DMS 273 treated with DMSO at 0.1 percent for 48 hours (cell line): ENCODE results near the gene RCAN1.

Experiments
- DNase-seq: peaks from one replicate; lab custom pipeline; 2025; lab: John Stamatoyannopoulos, UW

The RCAN1 gene

DNA sequence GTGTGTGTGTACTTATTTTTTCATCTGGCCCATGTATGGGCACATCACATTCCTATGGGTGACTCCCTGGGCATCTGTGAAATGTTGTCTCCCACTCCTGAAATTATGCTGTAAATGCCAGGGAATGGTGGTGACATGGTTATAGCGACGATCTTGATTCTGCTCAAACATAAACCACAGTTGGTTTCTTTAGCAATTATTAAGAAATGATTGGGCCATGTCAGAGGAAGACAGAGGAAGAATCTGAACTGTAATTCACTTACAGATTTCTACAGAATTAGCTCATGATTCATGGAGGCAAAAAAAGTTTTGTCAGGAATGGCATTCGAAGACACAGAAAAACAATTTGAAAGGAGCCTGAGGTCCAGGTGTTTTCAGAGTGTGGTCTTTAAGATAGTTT, 77.1 kb downstream of the RCAN1 start:
- no peak for DNase-seq

DNA sequence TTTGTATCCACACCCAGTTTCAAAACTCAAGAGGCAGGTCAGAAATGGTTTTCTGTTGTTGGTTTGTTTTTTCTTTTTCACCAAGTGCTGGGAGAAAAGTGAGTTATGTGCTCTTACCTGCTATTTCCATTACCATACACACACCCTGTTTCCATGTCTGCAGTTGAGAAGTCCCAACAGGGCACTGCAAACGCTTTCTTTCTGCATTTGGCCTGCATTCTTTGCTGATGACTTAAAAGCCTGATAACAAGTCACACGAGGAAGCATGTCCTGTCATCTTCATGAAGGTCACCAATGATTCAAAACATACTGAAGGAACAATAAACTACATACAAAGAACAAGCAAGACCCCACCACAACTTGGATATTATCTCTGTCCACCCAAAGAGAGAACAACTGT, 78.1 kb downstream of the RCAN1 start:
- DNase-seq, result no peak

DNA sequence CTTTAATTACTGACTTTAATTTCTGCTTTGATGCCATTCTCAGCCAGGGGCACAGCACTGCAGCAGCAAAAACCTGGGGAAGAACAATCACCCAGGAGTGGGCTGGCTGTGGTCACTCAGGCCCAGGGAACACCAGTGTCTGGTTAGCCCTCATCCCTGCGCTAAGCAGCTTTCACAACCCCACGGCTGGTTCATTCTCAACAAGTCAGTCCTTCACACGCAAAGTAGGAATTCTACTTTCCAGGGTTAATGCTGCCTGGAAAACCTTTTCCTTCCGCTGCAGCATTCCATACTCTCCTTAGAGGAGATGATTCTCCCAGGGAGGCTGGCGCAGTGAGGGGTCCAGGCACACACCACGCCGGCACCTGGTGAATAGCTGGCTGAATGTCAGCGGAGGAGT, 78.6 kb downstream of the RCAN1 start:
- DNase-seq, result no peak

DNA sequence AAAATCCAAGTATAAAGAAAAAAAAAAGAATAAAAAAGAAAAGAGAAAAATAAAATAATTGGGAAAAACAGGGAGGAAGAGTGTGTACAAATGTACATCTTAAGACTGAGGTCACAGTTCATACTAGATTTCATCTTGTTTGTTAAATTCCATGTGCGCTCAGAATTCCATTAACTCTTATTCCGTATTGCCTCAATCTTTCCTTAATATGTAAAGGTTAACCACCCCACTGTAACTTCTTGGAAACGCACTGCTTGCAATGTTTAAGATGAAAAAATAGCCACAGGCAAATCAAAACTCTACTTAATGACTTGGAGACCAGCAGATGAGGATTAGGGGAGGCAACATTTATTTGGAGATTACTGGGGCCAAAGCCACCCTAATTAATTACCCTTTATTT, 79.0 kb downstream of the RCAN1 start:
- no peak for DNase-seq

DNA sequence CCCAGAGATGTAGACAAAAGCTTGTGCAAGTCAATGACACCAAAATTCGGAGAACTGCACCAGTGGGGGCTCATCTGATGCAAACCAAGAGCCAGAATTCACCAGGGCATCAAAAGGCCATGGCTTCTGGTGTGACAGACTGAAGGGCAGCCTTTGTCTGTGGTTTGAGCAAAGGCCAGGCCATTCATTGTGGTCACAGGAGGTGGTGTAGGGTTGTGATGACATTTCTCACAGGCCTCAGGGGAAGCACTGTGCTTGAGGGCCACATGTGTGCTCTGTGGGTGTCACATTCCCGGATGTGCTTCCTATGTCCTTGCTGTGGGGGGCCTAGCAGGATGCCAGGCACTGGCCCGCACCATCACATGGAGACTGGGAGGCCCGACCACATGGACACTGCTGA, 80.4 kb downstream of the RCAN1 start:
- DNase-seq, result no peak

DNA sequence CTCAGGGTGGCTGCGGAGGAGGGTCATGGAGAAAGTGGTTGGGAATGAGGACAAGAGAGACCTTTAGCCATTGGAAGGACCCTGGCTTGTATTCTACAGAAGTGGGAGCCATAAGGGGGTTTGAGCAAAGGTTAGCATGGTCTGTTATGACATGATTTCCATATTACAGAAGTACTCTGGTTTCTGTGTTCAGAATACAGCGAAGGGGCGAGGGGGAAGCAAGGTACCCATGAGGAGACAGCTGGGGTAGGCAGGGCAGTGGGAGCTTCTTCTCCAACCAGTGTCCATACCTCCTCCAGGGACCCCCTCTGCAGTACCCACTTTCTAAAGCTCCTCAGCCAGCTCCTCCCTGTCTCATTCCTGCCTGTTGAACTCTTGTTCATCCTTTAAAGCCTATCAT, 81.0 kb downstream of the RCAN1 start:
- DNase-seq, result no peak

DNA sequence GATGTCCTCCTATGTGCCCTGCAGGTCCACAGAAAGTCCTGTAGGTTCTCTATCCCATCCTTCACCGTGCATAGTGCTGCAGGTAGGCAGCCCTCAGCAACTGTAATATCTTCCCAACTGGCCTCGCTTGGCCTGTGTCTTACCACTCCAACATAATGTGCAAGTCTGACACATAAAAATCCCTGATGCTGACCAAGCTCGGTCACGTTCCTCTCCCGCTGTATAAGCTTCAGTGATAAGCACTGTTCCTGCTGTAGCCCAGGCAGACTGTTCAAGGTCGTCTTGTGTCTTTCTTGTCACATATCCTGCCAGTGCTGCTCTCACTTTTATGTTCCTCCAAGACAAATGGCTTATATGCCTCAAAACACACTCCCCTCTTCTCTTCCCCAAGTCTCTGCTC, 83.5 kb downstream of the RCAN1 start:
- no peak for DNase-seq

DNA sequence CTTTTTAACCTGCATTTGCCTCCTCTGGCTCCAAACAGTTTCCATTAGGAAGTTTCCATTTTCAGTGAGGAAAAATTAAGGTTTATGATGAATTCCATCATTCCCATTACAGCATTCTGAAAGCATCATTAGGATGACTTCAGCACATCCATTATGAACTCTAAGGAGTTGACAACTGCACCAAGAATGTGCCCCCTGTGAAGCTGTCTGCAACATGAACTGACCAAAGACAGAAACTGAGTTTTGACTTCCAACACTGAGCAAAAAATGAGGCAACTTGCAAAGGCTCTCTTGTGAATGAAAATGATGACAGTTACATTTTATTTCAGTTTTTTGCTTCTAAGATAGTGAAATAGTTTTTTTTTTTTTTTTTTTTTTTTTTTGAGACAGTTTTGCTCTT, 84.7 kb downstream of the RCAN1 start:
- no peak for DNase-seq

DNA sequence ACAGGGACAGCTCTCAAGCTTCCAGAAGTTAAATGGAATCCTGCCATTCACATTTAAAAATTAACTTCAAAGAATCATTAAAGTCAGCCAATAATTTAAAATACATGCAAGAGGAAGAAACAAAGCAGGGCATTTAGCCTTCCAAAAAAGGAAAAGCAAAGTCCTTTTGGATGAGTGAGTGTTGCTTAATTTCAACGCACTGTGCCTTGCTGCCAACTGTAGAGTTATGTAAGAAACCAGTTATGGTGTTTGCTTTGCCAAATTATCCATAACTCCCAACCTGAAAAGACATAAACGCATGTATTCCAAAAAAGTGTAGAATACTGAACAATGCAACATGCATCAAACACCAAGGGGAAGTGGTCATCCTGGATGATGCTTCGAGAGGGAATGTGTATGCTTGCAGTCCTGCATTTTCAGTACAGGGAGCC, 86.8 kb downstream of the RCAN1 start:
- no peak for DNase-seq

DNA sequence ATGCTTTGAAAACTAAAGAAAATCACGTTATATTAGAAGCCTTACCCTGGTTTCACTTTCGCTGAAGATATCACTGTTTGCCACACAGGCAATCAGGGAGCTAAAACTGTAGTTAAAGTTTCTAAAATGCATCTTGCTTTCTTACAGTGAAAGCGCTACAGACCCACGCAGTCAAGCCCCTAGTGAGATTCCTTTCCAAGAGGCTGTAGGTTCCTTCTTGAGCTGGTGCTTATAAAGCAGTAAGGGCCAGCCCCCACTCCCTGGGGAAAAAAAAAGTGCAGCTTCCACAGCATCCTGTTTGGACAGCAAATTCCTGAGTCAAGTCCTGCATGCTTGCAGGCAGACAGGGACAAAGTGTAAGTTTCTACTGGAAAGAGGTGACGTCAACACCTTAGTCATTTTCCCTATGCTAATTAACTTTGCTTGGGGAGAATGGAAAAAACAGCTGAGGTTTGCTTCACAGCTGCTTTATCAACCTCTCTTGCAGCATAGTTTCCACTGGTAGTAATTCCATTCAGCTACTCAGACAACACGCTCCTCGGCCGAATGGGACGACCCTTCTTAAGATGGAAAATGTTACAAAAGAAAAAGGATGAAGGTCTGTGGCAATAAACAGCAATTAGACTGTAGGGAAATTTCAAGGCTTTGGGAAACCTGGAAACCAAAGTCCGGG, 88.2 kb downstream of the RCAN1 start:
- DNase-seq, result peak; percentile 11

DNA sequence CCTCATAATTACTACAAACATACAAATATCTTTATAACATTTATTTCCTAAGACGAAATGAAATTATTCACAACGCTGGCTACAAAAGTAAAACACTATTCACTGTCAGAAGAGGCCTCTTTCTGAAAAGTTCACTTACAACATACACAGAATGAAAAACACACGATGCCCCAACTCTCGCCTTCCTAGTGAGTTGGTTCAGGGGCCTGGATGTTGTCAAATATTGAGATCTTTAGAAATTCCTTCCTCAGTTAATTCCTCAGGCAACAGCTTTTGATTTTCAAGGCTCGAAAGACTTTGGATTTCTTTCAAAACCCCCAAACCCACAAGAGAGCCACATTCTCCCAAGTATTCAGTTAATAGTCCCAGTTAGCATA, 88.7 kb downstream of the RCAN1 start:
- DNase-seq, result no peak

DNA sequence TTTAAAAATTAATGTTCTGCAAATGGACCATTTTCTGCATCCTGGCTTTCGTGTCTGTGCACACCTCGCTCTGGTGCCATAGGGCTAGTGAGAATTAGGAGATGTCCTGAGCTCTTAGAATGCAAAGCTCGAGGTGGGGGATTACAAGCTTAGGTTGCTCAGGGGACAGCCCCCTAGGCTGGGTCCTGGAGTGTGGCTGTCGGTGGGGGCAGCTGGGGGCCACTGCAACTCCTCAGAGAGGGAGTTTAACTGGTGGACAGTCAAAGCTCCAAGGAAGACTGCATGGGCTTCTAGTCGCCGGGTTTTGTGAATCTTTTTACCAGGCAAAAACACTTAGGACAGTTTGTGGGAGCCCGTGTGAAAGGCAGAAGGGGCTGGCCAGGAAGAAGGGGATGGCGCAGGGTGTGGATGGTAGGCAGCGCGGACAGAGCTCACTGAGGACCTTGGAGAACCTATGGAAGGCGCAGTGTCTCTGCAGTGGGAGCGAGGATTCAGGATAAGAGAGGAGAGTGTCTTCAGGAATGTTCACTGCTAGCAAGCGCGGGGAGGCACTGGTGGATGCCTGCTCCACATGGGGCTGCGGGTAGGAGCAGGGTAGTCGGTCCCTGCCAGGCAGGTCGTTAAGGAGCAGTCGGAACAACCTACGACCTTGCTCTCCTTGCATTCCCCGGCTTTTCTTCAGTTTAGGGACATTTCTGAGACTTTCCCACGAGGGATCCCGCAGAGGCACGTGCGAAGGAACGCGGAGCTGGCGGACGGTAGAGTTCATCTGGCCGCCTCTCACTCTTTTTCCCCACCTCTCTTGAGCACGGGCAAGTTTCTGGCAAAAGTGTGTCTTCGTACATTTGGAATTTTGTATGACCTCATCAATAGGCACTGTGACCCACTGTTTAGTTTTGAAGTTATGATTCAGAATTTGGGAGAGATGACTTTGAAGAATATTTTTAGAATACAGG, 90.0 kb downstream of the RCAN1 start:
- no peak for DNase-seq

DNA sequence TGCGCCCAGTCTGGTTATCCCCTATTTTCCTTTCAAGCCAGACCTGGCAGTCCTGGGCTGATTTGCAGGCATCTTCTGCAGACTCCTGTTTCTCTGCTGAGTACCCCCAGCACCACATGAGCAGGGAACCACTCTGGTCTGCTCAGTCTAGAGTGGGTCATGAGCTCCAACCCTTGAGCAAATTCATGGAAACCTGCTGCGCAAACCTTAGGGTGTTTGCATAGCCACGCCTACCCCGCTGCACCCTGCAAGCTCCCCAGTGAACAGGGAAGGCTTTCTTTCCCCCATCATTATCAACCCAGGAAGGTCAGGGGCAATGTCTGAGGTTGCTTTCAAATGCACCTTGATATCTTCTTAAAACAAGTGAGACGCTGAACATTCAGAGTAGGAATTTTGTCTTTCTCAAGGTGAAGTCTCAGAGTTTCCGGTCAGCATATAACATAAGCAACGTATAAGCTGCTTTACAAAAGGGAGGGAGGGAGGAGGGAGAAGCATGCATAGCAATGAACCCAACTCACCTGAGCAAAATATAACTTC, 91.8 kb downstream of the RCAN1 start:
- no peak for DNase-seq

DNA sequence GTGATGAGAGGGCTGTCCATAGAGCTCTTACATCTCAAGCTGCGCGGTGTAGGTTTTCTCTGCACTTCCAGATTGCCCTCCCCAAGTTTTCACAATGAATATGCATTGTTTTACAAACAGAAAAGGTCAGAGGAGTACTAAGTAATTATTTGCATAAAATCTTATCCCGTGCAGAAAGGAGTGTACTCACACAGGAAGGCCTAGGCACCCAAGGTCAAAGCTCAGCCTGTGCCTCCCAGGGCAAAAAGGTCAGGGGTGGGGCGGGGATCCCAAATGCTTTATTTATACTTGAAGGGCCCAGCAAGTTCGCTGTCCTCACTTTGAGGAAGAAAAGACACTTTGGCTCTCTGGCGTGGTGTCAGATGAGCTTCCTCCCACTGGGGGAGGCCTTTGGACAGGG, 92.6 kb downstream of the RCAN1 start:
- DNase-seq, result no peak

DNA sequence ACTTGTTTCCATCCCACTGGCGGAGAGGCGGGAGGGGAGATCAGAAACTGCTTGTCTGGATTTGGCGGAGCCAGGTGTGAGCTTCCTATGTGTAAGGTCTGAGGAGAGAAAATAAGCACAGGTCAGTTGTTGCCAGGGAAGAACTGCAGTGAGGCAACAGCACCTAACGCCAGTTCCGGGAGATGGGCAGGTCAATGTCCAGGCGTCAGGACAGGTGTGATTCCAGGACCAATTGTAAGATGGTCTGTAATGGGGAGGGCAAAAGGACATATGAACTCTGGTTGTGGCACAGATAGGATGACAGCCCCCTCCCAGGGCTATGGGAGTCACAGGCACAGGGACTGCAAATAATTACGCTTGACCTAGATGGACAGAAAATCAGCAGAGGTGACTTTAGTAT, 93.4 kb downstream of the RCAN1 start:
- no peak for DNase-seq

DNA sequence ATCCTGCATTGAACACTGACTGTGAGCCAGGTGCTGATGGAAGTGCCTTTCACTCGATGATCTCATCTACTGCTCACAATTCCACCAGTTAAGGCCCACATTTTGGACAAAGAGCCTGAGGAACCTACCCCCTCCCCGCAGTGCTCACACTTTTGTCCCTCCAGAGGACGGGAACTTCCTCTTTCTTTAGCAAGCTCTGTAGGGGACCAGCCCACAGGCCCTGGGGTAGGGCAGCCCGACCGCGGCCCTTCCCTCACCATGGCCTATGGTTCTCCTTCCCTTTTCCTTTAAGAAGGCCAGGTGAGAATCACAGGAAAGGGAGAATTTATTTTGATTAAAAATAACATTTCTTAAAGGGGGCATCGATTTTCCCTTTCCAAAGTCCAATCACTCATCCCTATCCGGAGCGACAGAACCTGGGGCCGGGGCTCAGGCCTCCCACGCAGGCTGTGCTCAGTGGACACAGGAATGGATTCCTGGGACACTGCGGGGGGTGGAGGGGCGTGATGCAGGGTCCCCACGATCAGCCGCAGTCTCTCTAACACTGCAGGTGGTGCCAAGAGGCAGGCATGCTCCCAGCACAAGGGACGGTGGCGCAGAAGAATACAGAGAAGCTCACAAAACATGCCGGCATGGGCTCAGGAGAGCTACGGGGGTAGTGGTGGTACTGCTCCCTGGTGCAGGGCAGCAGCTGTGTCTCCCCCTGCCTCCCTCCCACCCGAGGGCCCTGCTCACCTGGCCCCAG, 94.0 kb downstream of the RCAN1 start:
- no peak for DNase-seq

DNA sequence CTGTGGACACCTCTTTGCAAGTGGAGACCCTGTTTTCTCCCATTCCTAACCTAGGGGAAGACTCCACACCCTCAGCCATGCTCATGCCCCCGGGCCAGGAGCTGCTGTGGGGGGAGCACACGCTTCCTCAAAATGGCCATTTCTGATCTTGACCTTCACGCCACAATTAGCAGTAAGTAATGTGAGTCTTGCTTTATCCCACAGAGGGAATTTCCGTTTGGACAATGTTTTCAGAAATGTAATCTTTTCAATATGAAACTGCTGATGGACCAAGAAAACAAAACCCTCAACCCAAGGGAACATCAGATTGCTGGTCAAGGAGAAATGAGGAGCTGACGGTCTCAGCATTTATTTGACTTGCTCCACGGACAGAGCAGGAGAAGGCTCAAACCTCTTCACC, 94.6 kb downstream of the RCAN1 start:
- DNase-seq, result no peak

DNA sequence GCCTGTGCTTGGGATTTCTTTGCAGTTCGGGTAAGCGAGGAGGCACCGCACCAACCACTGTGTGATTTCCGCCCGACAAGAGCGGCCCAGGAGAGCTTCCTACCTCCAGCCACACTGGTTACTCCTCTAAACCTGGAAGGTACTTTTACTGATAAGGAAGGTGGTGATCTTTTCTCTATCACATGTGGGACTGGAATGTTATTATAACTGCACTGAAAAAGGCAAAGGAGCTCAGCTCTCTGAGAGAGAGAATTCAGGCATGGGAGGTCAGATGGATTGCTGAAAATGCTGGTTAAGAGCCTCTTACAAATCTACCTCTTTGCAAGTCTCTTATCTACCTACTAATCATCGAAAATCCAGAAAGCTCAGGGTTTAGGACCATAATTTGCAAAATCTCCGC, 95.2 kb downstream of the RCAN1 start:
- no peak for DNase-seq

DNA sequence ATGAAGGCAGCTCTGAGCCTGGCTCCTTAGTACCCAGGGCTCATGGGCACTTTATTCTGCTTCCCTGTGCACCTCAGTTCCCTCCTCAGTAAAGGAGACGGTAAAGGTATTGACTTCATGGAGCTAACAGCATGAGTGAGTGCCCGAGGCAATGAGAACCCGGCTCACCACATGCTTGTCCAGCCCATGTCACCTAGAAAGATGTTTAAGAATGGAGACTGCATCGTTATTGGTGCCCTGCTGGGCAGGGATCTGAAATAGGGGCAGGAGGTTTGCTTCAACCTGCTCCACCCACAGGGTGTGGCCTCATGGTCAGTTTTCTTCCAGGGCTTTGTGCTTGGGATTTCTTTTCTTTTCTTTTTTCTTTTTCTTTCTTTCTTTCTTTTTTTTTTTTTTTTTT, 95.9 kb downstream of the RCAN1 start:
- DNase-seq, result no peak

DNA sequence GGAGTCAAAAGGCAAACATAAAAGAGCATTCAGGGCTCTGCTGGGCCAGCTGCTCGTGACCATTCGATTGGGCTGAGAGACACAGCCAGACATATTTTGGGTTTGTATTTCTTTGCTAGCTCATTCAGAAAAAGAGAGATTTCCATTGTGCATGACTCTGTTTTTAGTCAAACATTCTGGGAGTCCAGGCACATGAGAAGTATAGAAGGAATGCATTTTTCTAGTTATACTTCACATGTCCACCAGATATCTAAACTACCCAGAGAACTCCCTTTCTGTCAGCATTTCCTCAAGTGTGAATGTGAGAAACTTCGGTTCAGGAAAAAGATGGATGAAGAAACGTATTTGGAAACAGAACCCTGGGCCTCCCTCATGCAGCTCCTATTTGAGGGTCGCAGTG, 96.6 kb downstream of the RCAN1 start:
- no peak for DNase-seq

DNA sequence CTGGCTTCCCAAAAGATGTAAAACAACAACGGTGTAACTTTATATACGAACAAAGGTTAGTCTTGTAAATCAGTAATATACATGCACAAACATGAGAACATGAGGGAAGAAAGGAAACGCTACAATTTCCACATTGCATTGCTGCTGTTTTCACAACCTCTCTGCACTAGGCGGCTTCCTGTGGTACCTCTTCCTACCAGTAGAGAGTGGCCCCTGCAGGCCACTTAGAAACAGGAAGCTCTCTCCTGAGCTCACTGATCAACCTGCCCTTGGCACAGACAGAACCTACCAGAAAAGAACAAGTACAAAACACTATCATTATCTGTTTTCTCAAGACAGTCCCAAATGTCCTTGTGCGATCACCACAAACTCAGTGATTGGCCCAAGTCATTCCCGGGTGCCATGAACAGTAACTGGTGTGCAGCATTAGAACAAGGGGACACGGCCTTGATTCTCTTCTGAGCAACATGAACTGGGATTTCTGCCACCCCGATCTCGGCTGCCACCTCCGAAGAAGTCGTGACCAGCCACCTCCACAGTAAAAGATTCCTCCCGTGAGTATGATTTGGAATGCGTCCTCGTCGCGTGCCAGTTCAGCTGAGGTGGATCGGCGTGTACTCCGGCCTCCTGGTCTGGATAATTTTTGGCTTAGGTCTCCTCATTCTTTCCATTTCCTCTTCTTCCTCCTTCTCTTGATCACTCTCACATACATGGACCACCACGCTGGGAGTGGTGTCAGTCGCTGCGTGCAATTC, 97.2 kb downstream of the RCAN1 start:
- DNase-seq, result no peak

DNA sequence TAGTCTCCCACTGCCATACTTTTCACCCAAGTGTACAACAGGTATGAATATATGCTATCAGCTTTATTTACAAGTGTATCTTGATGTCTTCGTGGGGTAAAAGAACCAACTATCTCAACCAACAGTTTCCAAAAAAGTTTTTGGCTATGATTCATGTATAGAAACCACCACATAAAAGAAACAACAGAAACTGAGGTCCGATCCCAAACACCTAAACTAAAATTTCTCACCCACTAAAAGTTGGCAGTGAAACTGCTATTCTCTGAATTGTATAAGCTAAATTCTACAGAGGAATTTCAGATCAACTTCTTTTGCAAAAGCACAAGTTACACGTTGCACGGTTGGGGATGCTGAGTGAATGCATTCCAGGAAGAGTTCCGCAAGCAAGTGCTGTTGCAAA, 97.9 kb downstream of the RCAN1 start:
- no peak for DNase-seq
